ENCODE results near the gene RFX1.
"Not testable (repeated sequence)": the region's sequence is repeated elsewhere in the genome, so short reads cannot be mapped to it uniquely, and the experiment has no call there.

RFX1 gene

GRCh38 chr19:13929956-13930355, 76.2 kb downstream of the RFX1 start:
- Histone ChIP-seq H3K27ac (no peak overlapping the region), H3K4me1 (ENCODE audit: control insufficient read depth in 1 of 2, insufficient read depth in 1 of 2, low read depth in 1 of 2, low read length in 1 of 2) (no peaks in the 10 kb centered on the region), H3K9me3 (no peaks in the 10 kb centered on the region), H3K4me3 (ENCODE audit: low read depth in 1 of 2, low read length in 1 of 2) (no peak overlapping the region), H3K27me3 (peaks cover 15% of the 10 kb centered on the region), H3K36me3 (peaks cover 46% of the 10 kb centered on the region)
- TF ChIP-seq CTCF (IDR thresholded peaks at IDR 0.05): no peak

GRCh38 chr19:13929340-13929739, 76.8 kb downstream of the RFX1 start:
- H3K27ac ChIP-seq: no peak overlapping the region
- no peaks in the 10 kb centered on the region for H3K9me3 ChIP-seq
- H3K4me3 ChIP-seq (ENCODE audit: low read depth in 1 of 2, low read length in 1 of 2): no peak overlapping the region
- no peaks in the 10 kb centered on the region for H3K4me1 ChIP-seq (ENCODE audit: control insufficient read depth in 1 of 2, insufficient read depth in 1 of 2, low read depth in 1 of 2, low read length in 1 of 2)
- peaks cover 46% of the 10 kb centered on the region for H3K36me3 ChIP-seq
- TF ChIP-seq CTCF (IDR thresholded peaks at IDR 0.05): no peak
- peaks cover 8% of the 10 kb centered on the region for H3K27me3 ChIP-seq

- Histone ChIP-seq H3K4me3 (ENCODE audit: low read depth in 1 of 2, low read length in 1 of 2) (no peak overlapping the region), H3K36me3 (peaks cover 66% of the 10 kb centered on the region), H3K27ac (no peak overlapping the region), H3K27me3 (no peaks in the 10 kb centered on the region), H3K9me3 (no peaks in the 10 kb centered on the region), H3K4me1 (ENCODE audit: control insufficient read depth in 1 of 2, insufficient read depth in 1 of 2, low read depth in 1 of 2, low read length in 1 of 2) (no peaks in the 10 kb centered on the region)
- TF ChIP-seq CTCF (IDR thresholded peaks at IDR 0.05): no peak
Measured at GRCh38 chr19:13926715-13927114, 79.4 kb downstream of the RFX1 start.

- H3K27me3 ChIP-seq: no peaks in the 10 kb centered on the region
- peaks cover 66% of the 10 kb centered on the region for H3K36me3 ChIP-seq
- H3K9me3 ChIP-seq: no peaks in the 10 kb centered on the region
- no peak overlapping the region for H3K27ac ChIP-seq
- no peak overlapping the region for H3K4me3 ChIP-seq (ENCODE audit: low read depth in 1 of 2, low read length in 1 of 2)
- no peak for TF ChIP-seq CTCF (IDR thresholded peaks at IDR 0.05)
- H3K4me1 ChIP-seq (ENCODE audit: control insufficient read depth in 1 of 2, insufficient read depth in 1 of 2, low read depth in 1 of 2, low read length in 1 of 2): no peaks in the 10 kb centered on the region
Measured at GRCh38 chr19:13926010-13926409, 80.1 kb downstream of the RFX1 start.

- no peak for TF ChIP-seq CTCF (IDR thresholded peaks at IDR 0.05)
- H3K9me3 ChIP-seq: no peaks in the 10 kb centered on the region
- no peaks in the 10 kb centered on the region for H3K27me3 ChIP-seq
- no peak overlapping the region for H3K27ac ChIP-seq
- no peaks in the 10 kb centered on the region for H3K4me1 ChIP-seq (ENCODE audit: control insufficient read depth in 1 of 2, insufficient read depth in 1 of 2, low read depth in 1 of 2, low read length in 1 of 2)
- peaks cover 68% of the 10 kb centered on the region for H3K36me3 ChIP-seq
- H3K4me3 ChIP-seq (ENCODE audit: low read depth in 1 of 2, low read length in 1 of 2): no peak overlapping the region
Measured at GRCh38 chr19:13923194-13923987, 82.7 kb downstream of the RFX1 start.

- H3K36me3 ChIP-seq: peaks cover 59% of the 10 kb centered on the region
Measured at GRCh38 chr19:13922118-13922517, 84.0 kb downstream of the RFX1 start.

More at GRCh38 chr19:13922118-13922517, 84.0 kb downstream of the RFX1 start:
- not testable (repeated sequence) for H3K4me3 ChIP-seq (ENCODE audit: low read depth in 1 of 2, low read length in 1 of 2); H3K9me3 ChIP-seq; H3K4me1 ChIP-seq (ENCODE audit: control insufficient read depth in 1 of 2, insufficient read depth in 1 of 2, low read depth in 1 of 2, low read length in 1 of 2); H3K27me3 ChIP-seq; H3K27ac ChIP-seq
